Spleen (tissue), 7 donors: ENCODE results near the gene MAMDC2.

Experiments used
- POLR2AphosphoS5 ChIP-seq, 3 donors: sonication (generic); formaldehyde crosslinking; IDR thresholded peaks; one replicate each; pipeline ENCODE4 v1.5.1; 2017; ENCODE audit warnings: antibody characterized with exemption in 3 of 3
- TF ChIP-seq, protein P1 (sequence below), 11 experiments: fragments of 200-600 bp in 7 of 11; fragments of 450-650 bp in 4 of 11; sonication (generic) in 4 of 11; IDR thresholded peaks in 8 of 11; conservative IDR thresholded peaks in 3 of 11; 1 replicate in 7 of 11; 2 replicates in 4 of 11; pipeline versions ENCODE4 v1.4.0 to v1.8.0; 2016 to 2021; ENCODE audit warnings: antibody characterized with exemption in 11 of 11, inconsistent platforms in 4 of 11, mild to moderate bottlenecking in 1 of 11
- donor health status: DM: no; HTN: no; CAD: no; lungs with moderate emphysema.
- donor health status: DM: no; HTN: no; CAD: no.
- donor health status: DM: no; HTN: no; CAD: no.

DNA sequence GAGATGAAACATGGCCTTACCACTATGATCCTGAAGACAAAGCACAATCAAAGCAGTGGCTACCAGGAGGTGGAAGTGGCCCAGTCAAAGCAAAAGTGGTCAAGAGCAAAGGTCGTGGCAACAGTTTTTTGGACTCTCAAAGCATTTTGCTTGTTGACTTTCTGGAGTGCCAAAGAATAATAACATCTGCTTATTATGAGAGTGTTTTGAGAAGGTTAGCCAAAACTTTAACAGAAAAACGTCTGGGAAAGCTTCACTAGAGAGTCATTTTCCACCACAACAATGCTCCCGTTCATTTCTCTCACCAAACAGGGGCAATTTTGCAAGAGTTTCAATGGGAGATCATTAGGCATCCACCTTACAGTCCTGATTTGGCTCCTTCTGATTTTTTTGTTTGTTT lies 33.6 kb upstream of the MAMDC2 start:
- TF ChIP-seq POLR2AphosphoS5 (IDR thresholded peaks at IDR 0.05), result no peak
- TF ChIP-seq, protein P1, sequence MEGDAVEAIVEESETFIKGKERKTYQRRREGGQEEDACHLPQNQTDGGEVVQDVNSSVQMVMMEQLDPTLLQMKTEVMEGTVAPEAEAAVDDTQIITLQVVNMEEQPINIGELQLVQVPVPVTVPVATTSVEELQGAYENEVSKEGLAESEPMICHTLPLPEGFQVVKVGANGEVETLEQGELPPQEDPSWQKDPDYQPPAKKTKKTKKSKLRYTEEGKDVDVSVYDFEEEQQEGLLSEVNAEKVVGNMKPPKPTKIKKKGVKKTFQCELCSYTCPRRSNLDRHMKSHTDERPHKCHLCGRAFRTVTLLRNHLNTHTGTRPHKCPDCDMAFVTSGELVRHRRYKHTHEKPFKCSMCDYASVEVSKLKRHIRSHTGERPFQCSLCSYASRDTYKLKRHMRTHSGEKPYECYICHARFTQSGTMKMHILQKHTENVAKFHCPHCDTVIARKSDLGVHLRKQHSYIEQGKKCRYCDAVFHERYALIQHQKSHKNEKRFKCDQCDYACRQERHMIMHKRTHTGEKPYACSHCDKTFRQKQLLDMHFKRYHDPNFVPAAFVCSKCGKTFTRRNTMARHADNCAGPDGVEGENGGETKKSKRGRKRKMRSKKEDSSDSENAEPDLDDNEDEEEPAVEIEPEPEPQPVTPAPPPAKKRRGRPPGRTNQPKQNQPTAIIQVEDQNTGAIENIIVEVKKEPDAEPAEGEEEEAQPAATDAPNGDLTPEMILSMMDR (IDR thresholded peaks at IDR 0.05 in 8 of 11, conservative IDR thresholded peaks at IDR 0.05 in 3 of 11), result no peak
